OCI-LY3 (cell line): Measurements from ENCODE around the gene SERTAD3.
A peak's percentile ranks its signal among the peaks of the same experiment; 100 is the strongest.

Source experiments
- CTCF ChIP-seq: fragments of 200-600, 300-600 bp; sonication (generic); IDR thresholded peaks from 2 replicates; pipeline ENCODE4 v1.5.1; 2014; ENCODE audit warnings: antibody characterized with exemption, low read length, low read depth
- EZH2phosphoT487 ChIP-seq: fragments of 200-600 bp; shearing (Covaris generic); IDR thresholded peaks from 2 replicates; pipeline ENCODE4 v1.6.1; 2018; ENCODE audit warnings: antibody characterized with exemption, mixed run types, low read depth

GRCh38 chr19:40425450-40426287 lies 18.5 kb downstream of the SERTAD3 start, which contains the start of gene SERTAD1:
- peak; percentile 91 for TF ChIP-seq CTCF
- no peak for TF ChIP-seq EZH2phosphoT487
